GM12864 (cell line): ENCODE results near the gene SRGAP3.

ENCODE experiments used
- DNase-seq: peaks from one replicate; pipeline ENCODE4 v3.0.0-alpha.2; 2011; ENCODE audit warnings: low read depth
- H3K4me3 ChIP-seq: 2 replicates; pipeline ENCODE4 v1.5.1; 2011; ENCODE audit warnings: mild to moderate bottlenecking, low read depth, low read length, control low read depth
- TF ChIP-seq, protein P1 (sequence below): IDR thresholded peaks from 2 replicates; pipeline ENCODE4 v1.5.1; 2011; ENCODE audit warnings: low read depth, mild to moderate bottlenecking, moderate library complexity, low read length, control low read depth, inconsistent platforms; ENCODE audit errors: missing control alignments

SRGAP3 gene

DNA sequence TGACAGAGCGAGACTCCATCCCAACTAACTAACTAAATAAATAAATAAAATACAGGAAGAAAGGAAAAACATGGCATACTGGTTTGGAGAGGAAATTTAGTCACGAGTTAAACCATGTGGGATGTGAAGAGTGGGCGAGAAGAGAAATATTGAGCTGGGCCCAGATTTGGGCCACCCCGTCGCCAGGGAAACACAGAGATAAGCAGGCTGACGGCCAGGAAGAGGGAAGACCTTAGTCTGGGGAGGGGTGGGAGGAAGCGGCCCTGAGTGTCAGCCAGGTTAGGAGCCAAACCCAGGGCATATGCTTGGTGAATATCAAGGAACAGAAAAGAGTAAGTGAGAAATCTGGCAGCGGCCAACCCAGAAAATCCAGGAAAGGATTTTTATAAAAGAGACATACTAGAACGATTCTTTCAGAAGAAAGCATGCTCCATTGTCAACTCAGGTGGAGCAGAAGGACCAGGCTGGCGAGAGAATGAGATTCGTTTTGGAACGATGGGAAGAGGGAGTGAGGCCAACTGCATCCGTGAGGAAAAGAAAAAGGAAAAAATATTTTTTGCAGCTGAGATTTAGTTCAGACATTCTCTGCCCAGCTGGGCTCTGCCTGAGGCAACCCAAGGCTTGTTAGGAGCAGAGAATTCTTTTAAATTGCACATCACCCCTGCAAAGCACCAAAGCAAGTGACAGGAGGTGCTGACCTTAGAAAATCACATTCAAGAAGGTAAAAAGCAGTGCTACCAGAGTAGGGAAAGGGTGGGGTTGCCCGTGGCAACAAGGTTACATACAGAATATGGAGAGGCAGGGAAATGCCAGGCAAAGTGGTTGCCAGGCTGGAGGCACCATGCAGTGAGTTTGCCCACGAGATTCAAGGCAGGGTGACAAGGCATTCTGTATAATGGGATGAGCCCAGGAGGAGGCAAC, 226.9 kb downstream of the SRGAP3 start:
- DNase-seq = no peak
- TF ChIP-seq, protein P1, sequence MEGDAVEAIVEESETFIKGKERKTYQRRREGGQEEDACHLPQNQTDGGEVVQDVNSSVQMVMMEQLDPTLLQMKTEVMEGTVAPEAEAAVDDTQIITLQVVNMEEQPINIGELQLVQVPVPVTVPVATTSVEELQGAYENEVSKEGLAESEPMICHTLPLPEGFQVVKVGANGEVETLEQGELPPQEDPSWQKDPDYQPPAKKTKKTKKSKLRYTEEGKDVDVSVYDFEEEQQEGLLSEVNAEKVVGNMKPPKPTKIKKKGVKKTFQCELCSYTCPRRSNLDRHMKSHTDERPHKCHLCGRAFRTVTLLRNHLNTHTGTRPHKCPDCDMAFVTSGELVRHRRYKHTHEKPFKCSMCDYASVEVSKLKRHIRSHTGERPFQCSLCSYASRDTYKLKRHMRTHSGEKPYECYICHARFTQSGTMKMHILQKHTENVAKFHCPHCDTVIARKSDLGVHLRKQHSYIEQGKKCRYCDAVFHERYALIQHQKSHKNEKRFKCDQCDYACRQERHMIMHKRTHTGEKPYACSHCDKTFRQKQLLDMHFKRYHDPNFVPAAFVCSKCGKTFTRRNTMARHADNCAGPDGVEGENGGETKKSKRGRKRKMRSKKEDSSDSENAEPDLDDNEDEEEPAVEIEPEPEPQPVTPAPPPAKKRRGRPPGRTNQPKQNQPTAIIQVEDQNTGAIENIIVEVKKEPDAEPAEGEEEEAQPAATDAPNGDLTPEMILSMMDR = no peak
- no peak overlapping the region for H3K4me3 ChIP-seq

DNA sequence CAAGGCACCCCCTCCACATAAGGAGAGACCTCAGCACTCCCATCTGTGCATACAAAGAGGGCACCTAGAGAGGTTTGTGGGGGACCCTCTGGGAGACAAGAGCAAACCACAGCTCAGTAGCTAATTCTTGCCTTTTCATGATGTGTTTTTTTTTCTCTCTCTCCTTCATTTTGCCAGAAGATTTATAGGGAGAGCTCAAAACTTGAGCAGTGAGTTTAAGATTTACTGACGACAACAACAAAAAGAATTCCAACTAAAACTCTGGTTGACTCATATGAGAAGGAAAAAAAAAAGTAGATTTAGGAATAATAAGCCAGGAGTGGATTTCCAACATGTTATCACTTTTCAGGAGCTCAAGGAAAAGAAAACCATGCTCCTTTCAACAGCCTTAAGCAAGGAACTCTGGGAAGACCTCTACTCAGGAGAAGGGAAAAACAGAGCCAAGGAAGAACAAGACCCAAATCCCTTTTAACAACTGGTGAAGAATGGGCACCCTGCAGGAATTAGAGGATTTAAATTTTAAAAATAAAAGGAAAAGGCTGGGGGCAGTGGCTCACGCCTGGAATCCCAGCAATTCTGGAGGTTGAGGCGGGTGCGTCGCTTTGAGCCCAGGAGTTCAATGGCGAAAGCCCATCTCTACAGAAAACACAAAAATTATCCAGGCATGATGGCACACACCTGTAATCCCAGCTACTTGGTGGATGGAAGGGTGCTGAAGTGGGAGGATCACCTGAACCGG, 228.0 kb downstream of the SRGAP3 start:
- TF ChIP-seq, protein P1 = no peak
- no peak overlapping the region for H3K4me3 ChIP-seq
- no peak for DNase-seq

DNA sequence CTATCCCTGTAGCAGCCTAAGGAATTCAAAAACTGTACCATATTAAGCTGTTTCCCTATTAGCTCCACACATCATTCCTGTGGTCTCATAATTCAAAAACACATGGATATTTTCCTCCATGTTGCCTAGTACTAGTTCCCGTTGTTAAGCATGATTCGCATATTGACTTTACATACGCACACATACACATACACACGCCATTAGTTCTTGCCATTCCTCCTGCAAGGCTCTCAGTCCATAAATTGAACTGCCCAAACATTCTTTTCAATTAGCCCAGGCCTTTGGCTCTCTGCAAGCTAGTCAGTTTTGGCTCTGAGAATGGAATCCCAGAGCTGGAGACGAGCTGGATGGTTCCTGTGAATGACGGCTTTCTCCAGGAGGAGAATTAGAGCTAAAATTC, 229.0 kb downstream of the SRGAP3 start:
- DNase-seq = no peak
- no peak overlapping the region for H3K4me3 ChIP-seq
- TF ChIP-seq, protein P1 = no peak

DNA sequence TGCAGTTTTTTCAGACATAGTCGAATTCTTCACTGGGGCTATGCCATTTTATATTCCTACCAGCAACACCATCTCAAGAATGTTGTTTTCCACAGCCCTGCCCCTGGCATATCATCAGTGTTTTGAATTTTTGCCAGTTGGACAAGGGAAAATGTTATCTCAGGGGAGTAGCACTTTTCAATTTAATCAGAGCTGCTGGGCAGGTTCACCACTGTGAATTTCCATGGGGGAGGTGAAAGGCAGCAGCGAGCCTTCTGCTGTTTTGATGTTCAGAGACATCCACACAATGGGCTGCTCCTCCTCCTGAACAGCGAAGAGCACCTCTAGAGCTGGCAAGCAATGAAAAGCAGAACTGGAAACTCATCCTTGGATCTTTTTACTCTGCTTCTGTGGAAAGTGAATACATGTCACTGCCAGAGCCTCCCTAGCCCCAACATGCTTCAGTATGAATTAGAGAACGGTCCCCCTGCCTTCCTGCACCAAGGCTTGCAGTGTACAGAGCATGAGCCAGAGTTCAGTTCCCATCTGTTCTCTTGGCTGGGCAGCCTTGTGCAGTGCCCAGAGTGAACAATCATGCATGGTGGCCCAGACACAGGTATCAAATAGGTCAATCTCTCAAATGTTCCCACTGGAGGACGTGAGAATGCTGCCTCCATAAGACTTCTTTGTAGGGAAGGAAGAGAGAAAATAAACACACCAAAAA, 230.0 kb downstream of the SRGAP3 start:
- TF ChIP-seq, protein P1 = no peak
- DNase-seq = no peak
- H3K4me3 ChIP-seq = no peak overlapping the region

DNA sequence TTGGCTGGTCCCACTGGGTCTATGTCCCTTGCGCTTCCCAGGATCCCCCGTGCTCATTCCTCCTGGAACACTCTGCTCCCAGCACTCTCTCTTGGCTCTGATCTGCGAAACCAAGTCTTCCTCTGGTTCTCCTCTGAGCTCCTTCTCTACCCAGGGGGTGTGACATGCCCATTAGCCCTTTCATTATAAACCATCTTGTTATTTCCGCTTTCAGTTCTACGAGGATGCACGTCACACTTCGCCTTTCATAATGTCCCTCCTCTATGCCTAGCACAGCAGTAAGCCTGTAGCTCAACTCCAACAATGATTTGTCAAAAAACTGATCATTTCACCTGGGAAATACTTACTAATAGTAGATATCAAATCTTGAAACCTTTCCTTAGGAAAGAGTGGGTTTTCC, 234.2 kb downstream of the SRGAP3 start:
- TF ChIP-seq, protein P1 = no peak
- no peak overlapping the region for H3K4me3 ChIP-seq
- DNase-seq = no peak

DNA sequence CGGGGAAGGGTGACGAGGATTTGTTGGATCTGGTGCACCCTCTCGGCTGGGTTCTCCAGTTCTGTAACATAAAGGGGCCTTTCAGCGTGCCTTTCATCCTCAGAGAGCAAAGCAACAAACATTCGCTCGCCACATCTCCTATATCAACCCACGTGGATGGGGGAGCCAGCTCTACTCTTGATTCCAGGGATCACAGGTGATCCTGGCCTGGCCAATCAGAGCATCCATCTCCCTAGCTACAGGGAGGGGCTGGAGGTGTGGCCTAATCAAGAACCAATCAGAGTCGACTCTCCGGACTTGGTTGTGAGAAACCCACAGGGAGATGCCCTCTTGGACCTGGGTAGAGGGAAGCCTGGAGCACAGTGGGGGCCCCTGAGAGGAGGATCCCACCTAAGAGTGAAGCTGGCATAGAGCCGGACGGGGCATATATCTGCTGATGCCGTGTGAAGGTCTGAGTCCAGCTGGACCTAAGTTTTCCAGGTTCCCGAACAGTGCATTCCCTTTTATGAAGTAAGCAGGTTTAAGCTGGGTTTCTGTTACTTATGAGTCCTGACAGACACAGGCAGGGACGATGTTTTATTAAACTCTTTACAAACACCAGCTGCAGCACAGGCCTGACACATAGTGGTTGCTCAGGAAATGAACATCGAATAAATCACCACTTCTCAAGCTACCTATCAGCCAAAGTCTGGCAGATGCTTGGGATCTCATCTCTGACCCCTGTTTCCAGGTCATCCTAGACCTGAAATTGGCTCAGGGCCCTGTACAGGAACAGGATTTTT, 235.5 kb downstream of the SRGAP3 start:
- TF ChIP-seq, protein P1 = no peak
- no peak overlapping the region for H3K4me3 ChIP-seq
- no peak for DNase-seq
